Activated T-cell treated with anti-CD3 and anti-CD28 coated beads for 1 hour (primary cell): ENCODE data around the gene SNCG.
"Not testable (repeated sequence)": the region's sequence is repeated elsewhere in the genome, so short reads cannot be mapped to it uniquely, and the experiment has no call there.

ENCODE experiments used
- DNase-seq: peaks from one replicate; pipeline ENCODE4 v3.0.0-alpha.2; 2020; ENCODE audit warnings: low read depth

SNCG gene

DNA sequence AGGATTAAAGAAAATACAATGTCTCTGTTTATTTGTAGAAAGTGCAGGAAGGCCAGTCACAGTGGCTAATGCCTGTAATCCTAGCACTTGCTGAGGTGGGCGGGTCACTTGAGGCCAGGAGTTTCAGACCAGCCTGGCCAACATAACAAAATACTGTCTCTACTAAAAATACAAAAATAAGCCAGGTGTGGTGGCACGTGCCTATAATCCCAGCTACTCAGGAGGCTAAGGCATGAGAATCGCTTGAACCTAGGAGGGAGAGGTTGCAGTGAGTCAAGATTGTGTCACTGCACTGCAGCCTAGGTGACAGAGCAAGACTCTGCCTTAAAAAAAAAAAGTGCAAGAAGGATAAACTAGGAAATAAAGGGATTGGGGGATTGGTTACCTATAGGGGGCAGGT, 20.1 kb downstream of the SNCG start:
- not testable (repeated sequence) for DNase-seq

DNA sequence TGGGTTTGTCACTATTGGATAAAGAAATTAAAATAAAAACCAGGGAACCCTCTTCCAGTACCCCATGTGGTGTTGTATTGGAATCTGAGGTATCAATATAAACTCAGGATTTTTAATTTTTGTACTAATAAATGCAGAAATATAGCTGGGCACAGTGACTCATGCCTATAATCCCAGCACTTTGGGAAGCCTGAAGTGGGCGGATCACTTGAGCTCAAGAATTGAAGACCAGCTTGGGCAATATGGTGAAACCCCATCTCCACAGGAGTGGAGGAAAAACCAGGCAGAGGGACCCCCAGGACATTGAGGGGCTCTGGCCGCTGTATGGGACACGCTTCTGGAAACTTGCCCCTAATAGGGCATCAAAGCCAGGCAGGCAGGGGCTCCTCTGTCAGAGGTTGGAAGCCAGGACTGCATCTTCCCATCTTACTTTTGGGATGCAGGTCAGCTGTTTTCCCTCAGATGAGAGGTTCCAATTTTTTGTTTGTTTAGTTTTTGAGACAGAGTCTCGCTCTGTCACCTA, 21.0 kb downstream of the SNCG start:
- no peak for DNase-seq

DNA sequence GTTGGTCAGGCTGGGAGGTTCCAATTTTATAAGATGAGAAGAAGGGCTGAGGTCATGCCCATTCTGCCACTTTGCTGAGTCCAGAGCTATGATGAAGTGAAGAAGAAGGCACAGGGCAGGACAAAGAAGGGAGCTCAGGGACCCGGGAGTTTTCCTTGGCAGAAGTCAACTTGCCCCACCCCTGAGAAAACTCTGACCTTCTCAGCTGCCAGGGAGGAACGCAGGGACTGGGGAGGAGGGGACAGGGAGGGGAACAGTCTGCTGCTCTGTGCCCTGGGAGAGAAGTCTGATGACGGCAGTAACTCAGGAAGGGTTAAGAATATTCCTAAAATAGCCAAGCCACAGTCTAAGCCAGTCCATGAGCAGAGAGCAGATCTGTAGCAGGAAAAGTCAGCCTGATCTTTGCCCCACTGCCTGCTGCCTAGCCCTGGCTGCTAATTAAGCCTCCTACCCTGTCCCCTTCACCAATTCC, 21.6 kb downstream of the SNCG start:
- DNase-seq, result no peak

DNA sequence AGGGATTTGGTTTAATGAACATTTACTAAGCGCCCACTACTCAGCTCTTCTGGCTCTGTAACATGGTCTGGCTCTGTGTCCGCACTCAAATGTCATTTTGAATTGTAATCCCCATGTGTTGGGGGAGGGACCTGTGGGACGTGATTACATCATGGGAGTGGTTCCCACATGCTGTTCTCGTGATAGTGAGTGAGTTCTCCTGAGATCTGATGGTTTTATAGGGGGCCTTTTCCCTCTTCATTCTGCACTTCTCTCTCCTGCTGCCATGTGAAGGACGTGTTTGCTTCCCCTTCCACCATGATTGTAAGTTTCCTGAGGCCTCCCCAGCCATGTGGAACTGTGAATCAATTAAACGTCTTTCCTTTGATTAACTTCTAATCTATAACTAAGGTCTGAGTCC, 22.6 kb downstream of the SNCG start:
- not testable (repeated sequence) for DNase-seq

DNA sequence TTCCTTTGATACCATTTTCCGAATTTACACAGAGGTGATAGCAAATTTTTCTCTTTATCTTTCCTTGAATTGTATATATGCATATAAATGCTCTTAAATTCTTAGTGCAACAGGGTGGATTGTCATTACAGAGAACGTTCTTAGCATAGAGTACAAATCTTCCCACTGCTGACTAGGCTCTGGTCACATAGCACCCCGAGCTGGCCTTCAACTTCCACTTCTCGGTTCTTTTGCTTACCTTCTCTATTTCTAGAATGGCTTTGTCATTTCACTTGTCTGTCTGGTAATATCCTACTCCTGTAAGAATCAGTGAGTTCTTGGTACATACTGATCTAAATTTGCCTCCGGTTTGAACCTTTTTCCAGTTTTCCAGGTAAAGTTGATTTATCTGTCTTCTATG, 23.3 kb downstream of the SNCG start:
- no peak for DNase-seq

DNA sequence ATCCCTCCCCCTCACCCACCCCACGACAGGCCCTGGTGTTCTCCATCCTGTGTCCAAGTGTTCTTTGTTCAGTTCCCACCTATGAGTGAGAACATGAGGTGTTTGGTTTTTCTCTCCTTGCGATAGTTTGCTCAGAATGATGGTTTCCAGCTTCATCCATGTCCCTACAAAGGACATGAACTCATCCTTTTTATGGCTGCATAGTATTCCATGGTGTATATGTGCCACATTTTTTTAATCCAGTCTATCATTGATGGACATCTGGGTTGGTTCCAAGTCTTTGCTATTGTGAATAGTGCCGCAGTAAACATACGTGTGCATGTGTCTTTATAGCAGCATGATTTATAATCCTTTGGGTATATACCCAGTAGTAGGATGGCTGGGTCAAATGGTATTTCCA, 26.1 kb downstream of the SNCG start:
- not testable (repeated sequence) for DNase-seq

DNA sequence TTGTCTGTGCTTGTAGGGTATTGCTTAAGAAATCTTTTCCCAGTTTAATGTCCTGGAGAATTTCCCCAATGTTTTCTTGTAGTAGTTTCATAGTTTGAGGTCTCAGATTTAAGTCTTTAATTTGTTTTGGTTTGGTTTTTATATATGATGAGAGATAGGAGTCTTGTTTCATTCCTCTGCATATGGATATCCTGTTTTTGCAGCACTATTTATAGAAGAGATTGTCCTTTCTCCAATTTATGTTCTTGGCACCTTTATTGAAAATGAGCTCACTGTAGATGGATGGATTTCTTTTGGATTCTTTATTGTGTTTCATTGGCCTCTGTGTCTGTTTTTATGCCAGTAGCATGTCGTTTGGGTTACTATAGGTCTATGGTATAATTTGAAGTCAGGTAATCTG, 30.1 kb downstream of the SNCG start:
- no peak for DNase-seq

DNA sequence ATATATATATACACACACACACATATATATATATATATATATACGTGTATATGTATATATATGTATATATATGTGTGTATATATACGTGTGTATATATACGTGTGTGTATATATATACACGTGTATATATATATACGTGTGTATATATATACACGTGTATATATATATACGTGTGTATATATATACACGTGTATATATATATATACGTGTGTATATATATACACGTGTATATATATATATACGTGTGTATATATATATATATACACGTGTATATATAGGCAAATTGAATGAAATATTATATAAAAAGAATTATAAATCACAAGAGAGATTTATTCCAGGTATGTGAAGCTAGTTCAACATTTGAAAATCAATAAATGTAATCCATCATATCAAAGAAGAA, 33.0 kb downstream of the SNCG start:
- DNase-seq, result not testable (repeated sequence)

DNA sequence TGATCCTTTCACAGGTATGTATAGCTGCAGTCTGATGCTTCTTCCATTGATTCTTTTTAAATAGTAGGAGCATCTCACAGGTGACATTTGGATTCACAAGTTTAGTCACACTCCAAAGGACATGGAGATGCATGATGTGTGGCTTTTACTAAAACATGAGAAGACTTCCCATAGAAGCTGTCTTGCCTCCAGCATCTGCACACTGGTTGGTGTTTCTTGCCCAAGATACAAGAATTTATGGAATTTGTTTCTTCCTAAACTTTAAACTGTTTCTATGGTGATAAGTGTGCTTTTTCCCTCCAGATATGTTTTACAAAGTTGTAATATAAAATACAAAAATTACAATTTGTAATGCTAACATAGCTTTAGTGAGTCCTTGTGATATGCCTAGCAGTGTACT, 34.1 kb downstream of the SNCG start:
- no peak for DNase-seq

DNA sequence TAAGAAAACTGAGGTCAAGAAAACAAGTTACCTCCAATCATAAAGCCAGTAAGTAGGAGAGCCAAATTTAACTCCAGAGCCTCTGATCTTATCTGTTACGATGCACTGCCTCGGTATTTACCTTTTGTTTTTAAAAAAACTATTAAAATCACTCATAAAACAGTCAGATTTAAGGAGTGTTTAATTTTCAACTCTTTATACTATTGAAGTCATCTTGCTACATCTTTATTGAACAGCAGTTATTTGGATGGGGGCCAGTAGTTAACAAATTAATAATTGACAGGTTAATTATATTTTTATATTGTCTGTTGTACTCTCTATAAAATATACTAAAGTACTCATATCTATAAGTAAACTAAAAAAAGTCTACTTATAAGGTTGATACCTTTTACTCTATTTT, 34.5 kb downstream of the SNCG start:
- no peak for DNase-seq

DNA sequence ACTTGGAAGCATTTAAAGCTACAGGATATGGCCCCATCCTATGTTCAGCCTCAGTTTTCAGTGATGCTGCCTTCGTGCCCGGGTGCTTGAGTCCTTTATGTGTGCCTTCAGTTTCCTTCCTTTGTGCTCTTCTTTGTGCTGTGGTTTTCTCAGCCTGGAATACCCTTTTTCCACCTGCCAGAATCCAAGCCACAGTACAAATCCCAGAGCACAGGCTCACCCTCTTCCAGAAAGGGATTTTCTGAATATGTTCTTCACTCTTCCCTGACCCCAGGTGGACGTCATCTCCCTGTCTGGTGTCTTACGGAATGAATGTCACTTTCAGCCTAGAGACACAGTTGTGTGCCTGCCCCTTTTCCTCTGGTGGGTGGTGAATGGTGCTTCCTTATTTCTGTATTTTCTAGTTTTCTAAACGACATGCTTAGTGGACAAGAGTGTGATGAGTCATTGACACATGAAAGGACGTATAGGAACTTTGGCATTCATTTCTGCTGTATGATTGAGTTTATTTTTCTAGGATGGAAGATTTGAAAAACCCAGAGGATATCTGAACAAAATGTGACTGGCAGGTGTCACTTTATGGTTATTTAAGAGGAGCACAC, 41.5 kb downstream of the SNCG start:
- not testable (repeated sequence) for DNase-seq

DNA sequence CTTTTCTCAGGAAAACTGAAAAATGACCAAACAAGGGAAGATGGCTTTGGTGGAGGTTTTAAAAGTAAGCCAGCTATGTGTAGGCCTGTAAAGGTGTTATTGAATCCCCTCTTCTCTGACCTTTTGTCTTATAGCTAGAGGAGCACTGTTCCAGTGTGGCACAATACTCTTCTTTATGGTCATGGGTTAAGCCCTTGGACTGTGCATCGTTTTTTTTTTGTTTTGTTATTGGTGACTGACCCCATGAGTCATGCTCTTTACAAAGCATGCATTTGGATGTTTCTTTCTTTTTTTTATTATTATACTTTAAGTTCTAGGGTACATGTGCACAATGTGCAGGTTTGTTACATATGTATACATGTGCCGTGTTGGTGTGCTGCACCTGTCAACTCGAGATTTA, 42.1 kb downstream of the SNCG start:
- no peak for DNase-seq

DNA sequence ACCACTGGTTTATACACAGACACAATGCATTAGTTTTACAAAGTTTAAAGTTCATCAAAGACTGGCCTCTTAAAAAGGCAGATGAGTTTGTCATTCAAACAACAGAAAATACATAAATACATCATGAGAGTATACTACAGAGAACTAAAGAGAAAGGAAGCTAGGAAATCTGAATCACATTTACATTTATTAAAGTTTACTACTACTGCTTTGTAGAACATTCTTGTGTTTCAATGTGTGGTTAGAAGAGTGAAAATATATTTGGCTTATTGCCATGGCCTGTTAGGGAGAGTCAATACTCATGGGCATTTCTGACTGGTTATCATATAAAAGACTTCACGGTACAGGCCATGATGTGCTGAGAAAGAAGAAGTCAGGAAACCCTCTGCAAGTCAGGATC, 48.7 kb downstream of the SNCG start:
- DNase-seq, result not testable (repeated sequence)

DNA sequence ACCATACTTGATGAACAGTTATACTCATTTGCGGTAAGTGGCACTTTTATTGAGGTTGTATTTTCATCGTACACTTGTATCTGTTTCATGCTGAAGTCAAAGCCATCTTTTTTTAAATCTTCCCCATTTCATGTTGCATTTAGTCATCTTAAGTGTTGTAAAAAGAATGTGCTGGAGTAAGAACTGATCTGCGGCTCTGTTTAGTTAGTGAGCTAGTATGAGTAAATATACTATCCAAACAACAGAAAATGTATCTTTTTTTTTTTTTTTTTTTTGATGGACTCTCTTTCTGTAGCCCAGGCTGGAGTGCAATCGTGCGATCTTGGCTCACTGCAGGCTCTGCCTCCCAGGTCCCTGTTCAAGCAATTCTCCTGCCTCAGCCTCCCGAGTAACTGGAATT, 49.3 kb downstream of the SNCG start:
- DNase-seq, result not testable (repeated sequence)

DNA sequence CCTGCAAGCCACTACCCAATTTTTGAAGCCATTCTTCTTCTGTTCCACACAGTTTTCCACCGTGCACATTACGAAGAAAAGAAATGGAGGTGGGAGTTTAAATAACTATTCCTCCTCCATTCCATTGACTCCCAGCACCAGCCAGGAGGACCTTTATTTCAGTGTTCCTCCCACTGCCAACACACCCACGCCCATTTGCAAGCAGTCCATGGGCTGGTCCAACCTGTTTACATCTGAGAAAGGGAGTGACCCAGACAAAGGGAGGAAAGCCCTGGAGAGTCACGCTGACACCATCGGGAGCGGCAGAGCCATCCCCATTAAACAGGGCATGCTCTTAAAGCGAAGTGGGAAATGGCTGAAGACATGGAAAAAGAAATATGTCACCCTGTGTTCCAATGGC, 49.9 kb downstream of the SNCG start:
- DNase-seq, result not testable (repeated sequence)

DNA sequence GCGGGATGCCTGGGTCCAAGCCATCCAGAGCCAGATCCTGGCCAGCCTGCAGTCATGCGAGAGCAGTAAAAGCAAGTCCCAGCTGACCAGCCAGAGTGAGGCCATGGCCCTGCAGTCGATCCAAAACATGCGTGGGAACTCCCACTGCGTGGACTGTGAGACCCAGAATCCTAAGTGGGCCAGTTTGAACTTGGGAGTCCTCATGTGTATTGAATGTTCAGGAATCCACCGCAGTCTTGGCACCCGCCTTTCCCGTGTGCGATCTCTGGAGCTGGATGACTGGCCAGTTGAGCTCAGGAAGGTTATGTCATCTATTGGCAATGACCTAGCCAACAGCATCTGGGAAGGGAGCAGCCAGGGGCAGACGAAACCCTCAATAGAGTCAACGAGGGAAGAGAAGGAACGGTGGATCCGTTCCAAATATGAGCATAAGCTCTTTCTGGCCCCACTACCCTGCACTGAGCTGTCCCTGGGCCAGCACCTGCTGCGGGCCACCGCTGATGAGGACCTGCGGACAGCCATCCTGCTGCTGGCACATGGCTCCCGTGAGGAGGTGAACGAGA, 50.8 kb downstream of the SNCG start:
- DNase-seq, result not testable (repeated sequence)
